ENCODE results near the gene CX3CL1.

GRCh38 chr16:57364143-57364542 lies 8.1 kb upstream of the CX3CL1 start:
- TF ChIP-seq CTCF (IDR thresholded peaks at IDR 0.05) (no peak), POLR2A (IDR thresholded peaks at IDR 0.05) (no peak)

Measured in upper lobe of left lung (tissue), 4 donors.